HepG2 (cell line): ENCODE results near the gene TTC1. TPM values are rescaled to one million over a fixed set of nuclear protein-coding genes. Genes with fewer than 3 reads are reported as not detected.
A peak's percentile ranks its signal among the peaks of the same experiment; 100 is the strongest.

ENCODE experiments used
- ARNT ChIP-seq: fragments of 450-650 bp; IDR thresholded peaks from 2 replicates; pipeline ENCODE4 v1.6.1; 2017
- ELF3 ChIP-seq: IDR thresholded peaks from 2 replicates; pipeline ENCODE4 v1.6.1; 2016; ENCODE audit warnings: missing genetic modification reagents, missing compliant biosample characterization
- KLF9 ChIP-seq: IDR thresholded peaks from 2 replicates; pipeline ENCODE4 v1.6.1; 2016; ENCODE audit warnings: low read depth
- MIER3 ChIP-seq: IDR thresholded peaks from 2 replicates; pipeline ENCODE4 v1.6.1; 2016; ENCODE audit warnings: missing compliant biosample characterization, borderline replicate concordance
- MXD4 ChIP-seq: IDR thresholded peaks from 2 replicates; pipeline ENCODE4 v1.6.1; 2016; ENCODE audit warnings: mild to moderate bottlenecking, missing biosample characterization, missing genetic modification reagents
- NR2F1 ChIP-seq, 2 experiments: fragments of 450-650 bp in 1 of 2; formaldehyde crosslinking in 1 of 2; IDR thresholded peaks; 2 replicates each; pipeline versions ENCODE4 v1.5.0 to v1.6.1; 2016 to 2020; ENCODE audit warnings: mild to moderate bottlenecking in 1 of 2, missing compliant biosample characterization in 1 of 2, missing genetic modification reagents in 1 of 2, moderate library complexity in 1 of 2
- SIX4 ChIP-seq: sonication (generic); formaldehyde crosslinking; IDR thresholded peaks from 2 replicates; pipeline ENCODE4 v1.4.0; 2020; ENCODE audit warnings: missing genetic modification reagents
- SP5 ChIP-seq: IDR thresholded peaks from 2 replicates; pipeline ENCODE4 v1.6.1; 2016; ENCODE audit warnings: low read depth, borderline replicate concordance
- SUZ12 ChIP-seq: fragments of 150-350 bp; IDR thresholded peaks from 2 replicates; pipeline ENCODE4 v1.6.1; 2014; ENCODE audit warnings: low read depth, low read length
- TBX3 ChIP-seq: fragments of 450-650 bp; IDR thresholded peaks from 2 replicates; pipeline ENCODE4 v1.6.1; 2017; ENCODE audit warnings: antibody characterized with exemption, mild to moderate bottlenecking, inconsistent platforms, borderline replicate concordance
- TOPORS ChIP-seq: sonication (generic); formaldehyde crosslinking; IDR thresholded peaks from 2 replicates; pipeline ENCODE4 v1.8.0; 2023; ENCODE audit warnings: mild to moderate bottlenecking, missing genetic modification reagents
- ZFP91 ChIP-seq: sonication (generic); formaldehyde crosslinking; IDR thresholded peaks from 2 replicates; pipeline ENCODE4 v1.9.0; 2022; ENCODE audit warnings: missing genetic modification reagents, mild to moderate bottlenecking, borderline replicate concordance
- ZNF143 ChIP-seq: sonication (generic); formaldehyde crosslinking; IDR thresholded peaks from 2 replicates; pipeline ENCODE4 v1.4.0; 2020; ENCODE audit warnings: missing genetic modification reagents
- ZNF253 ChIP-seq: sonication (generic); formaldehyde crosslinking; IDR thresholded peaks from 2 replicates; pipeline ENCODE4 v1.8.0; 2022; ENCODE audit warnings: mild to moderate bottlenecking, missing genetic modification reagents, borderline replicate concordance
- ZNF501 ChIP-seq: sonication (generic); formaldehyde crosslinking; IDR thresholded peaks from 2 replicates; pipeline ENCODE4 v1.5.1; 2020; ENCODE audit warnings: mild to moderate bottlenecking, moderate library complexity, missing genetic modification reagents
- ZNF770 ChIP-seq: sonication (generic); formaldehyde crosslinking; IDR thresholded peaks from 2 replicates; pipeline ENCODE4 v1.5.0; 2020; ENCODE audit warnings: mild to moderate bottlenecking, missing genetic modification reagents
- polyA plus RNA-seq, 8 experiments: library from polyadenylated mRNA; depleted of rRNA in 3 of 8; stranded (reverse) in 7 of 8; unstranded in 1 of 8; fragments of >200 nt; fragmentation: Illumina TruSeq in 4 of 8; extraction: Trizol in 4 of 8; gene quantifications; 2 replicates each; pipeline versions ENCODE4 v1.2.1 to v1.2.3, GENCODE V29; 2011 to 2016; ENCODE audit warnings: low read depth in 4 of 8, missing spikeins in 1 of 8, mixed read lengths in 1 of 8; ENCODE audit not compliant: insufficient read depth in 1 of 8
- total RNA-seq, 5 experiments: library from RNA; depleted of rRNA; stranded (reverse); fragments of >200 nt; fragmentation: Illumina TruSeq; extraction: Trizol; gene quantifications; 2 replicates each; pipeline ENCODE4 v1.2.3, GENCODE V29; 2016; ENCODE audit warnings: low read depth in 1 of 5
- TF ChIP-seq, protein P1 (sequence below): sonication (generic); formaldehyde crosslinking; IDR thresholded peaks from 2 replicates; pipeline ENCODE4 v1.4.0; 2020; ENCODE audit warnings: missing genetic modification reagents, borderline replicate concordance

Gene TTC1
- total and polyA plus RNA-seq, 2 of the 13 experiments (the other 11 are each of a cell fraction or from before 2014, with no cell fraction given) = 16.1 to 72.1 TPM

DNA sequence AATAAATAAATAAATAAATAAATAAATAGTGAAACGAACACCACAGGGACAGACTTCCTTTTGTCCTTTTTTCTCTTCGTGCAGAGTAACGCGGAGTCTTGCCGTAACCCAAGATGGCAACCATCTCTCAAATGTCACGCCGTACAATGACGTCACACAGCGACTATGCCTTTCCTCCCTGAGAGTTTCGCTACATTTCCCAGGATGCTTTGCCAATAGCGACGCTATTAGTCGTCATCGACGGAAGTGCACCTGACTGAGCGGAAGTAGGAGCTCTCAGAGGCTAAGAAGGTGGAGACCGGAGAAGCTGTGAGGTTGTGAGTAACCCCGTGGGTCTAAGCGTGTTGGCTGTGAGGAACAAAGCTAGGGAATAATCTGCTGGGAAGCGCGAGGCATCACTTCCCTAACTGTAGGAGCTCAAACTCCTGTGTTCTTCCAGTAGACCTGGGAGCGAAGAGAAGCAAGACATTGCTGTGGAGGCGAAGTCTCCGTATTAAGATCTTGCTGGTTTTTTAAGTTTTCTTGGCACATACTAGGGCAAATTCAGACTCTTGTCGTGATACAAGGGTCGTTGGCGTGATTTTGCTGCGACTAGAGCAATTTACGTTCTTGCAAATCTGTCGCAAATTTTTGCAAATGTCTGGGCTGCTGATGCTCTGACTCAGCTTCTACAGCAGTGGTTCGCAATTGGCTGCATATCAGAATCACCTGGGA lies at the start of gene TTC1 (continued):
- TF ChIP-seq TBX3 (no peak), MXD4 (CRISPR knock-in tag) (peak; percentile 53; the same call in 1 of the 2 replicates), ZNF253 (CRISPR knock-in tag) (no peak), KLF9 (no peak), ZNF770 (CRISPR knock-in tag) (peak; percentile 37; the same call in 1 of the 2 replicates), ZNF143 (CRISPR knock-in tag) (peak; percentile 95), NR2F1 (CRISPR knock-in tag; IDR thresholded peaks at IDR 0.05) (no peak), ZFP91 (CRISPR knock-in tag) (peak; percentile 67), ELF3 (CRISPR knock-in tag) (peak; percentile 67), SIX4 (CRISPR knock-in tag) (peak; percentile 17; the same call in 1 of the 2 replicates), SP5 (0 out of 2 replicates have a peak, but pooled peaks have one; percentile 14), TOPORS (CRISPR knock-in tag) (no peak), ZNF501 (CRISPR knock-in tag) (peak; percentile 49; the same call in 1 of the 2 replicates), MIER3 (peak; percentile 77; the same call in 1 of the 2 replicates), ARNT (no peak), SUZ12 (peak; percentile 52; the same call in 1 of the 2 replicates)
- TF ChIP-seq, protein P1, sequence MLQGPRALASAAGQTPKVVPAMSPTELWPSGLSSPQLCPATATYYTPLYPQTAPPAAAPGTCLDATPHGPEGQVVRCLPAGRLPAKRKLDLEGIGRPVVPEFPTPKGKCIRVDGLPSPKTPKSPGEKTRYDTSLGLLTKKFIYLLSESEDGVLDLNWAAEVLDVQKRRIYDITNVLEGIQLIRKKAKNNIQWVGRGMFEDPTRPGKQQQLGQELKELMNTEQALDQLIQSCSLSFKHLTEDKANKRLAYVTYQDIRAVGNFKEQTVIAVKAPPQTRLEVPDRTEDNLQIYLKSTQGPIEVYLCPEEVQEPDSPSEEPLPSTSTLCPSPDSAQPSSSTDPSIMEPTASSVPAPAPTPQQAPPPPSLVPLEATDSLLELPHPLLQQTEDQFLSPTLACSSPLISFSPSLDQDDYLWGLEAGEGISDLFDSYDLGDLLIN (CRISPR knock-in tag) = peak; percentile 50; the same call in 1 of the 2 replicates
